DND-41 (cell line): ENCODE results near the gene METAP1D.

Source experiments
- ATAC-seq: fragments of 200-7000 bp; cut with Tn5 transposase; 3 replicates; pipeline ENCODE4 v1.9.1; 2021; ENCODE audit warnings: low read depth; ENCODE audit not compliant: insufficient read depth
- DNase-seq: peaks from one replicate; pipeline ENCODE4 v3.0.0-alpha.2; 2020
- H2AFZ ChIP-seq: 2 replicates; pipeline ENCODE4 v1.6.0; 2012; ENCODE audit warnings: low read depth, low read length
- H3K27ac ChIP-seq: 2 replicates; pipeline ENCODE4 v1.5.1; 2012; ENCODE audit warnings: low read length, inconsistent platforms
- H3K27me3 ChIP-seq: fragments of 200-600 bp; sonication (generic); 2 replicates; pipeline ENCODE4 v1.6.0; 2012; ENCODE audit warnings: low read length, mild to moderate bottlenecking, inconsistent platforms; ENCODE audit not compliant: insufficient read depth, poor library complexity
- H3K36me3 ChIP-seq: 2 replicates; pipeline ENCODE4 v1.5.1; 2012; ENCODE audit warnings: low read length, inconsistent platforms; ENCODE audit not compliant: insufficient read depth
- H3K4me1 ChIP-seq: 2 replicates; pipeline ENCODE4 v1.5.1; 2012; ENCODE audit warnings: mild to moderate bottlenecking, low read length; ENCODE audit not compliant: insufficient read depth
- H3K4me2 ChIP-seq: 2 replicates; pipeline ENCODE4 v1.6.0; 2012; ENCODE audit warnings: mild to moderate bottlenecking, moderate library complexity, low read length, inconsistent platforms; ENCODE audit not compliant: insufficient read depth
- H3K4me3 ChIP-seq, 2 experiments: fragments of 200-600 bp in 1 of 2; shearing (Covaris generic) in 1 of 2; 2 replicates each; pipeline ENCODE4 v1.5.1; 2012 to 2016; ENCODE audit warnings: inconsistent platforms in 2 of 2, low read length in 2 of 2, mild to moderate bottlenecking in 2 of 2, low read depth in 1 of 2, moderate library complexity in 1 of 2
- H3K79me2 ChIP-seq: 2 replicates; pipeline ENCODE4 v1.6.0; 2012; ENCODE audit warnings: low read length, inconsistent platforms; ENCODE audit not compliant: insufficient read depth
- H3K9ac ChIP-seq: 2 replicates; pipeline ENCODE4 v1.6.0; 2012; ENCODE audit warnings: low read depth, mild to moderate bottlenecking, inconsistent platforms, low read length, moderate library complexity
- H3K9me3 ChIP-seq: 2 replicates; pipeline ENCODE4 v1.5.1; 2012; ENCODE audit warnings: low read length, moderate library complexity, mild to moderate bottlenecking, inconsistent platforms; ENCODE audit not compliant: insufficient read depth, severe bottlenecking
- H4K20me1 ChIP-seq: 2 replicates; pipeline ENCODE4 v1.6.0; 2012; ENCODE audit warnings: low read length; ENCODE audit not compliant: insufficient read depth
- CTCF ChIP-seq: IDR thresholded peaks from 2 replicates; pipeline ENCODE4 v1.5.1; 2012; ENCODE audit warnings: borderline replicate concordance, low read length, moderate library complexity, mild to moderate bottlenecking; ENCODE audit not compliant: poor library complexity, severe bottlenecking; ENCODE audit errors: extremely low read depth
- EZH2 ChIP-seq: IDR thresholded peaks from 3 replicates; pipeline ENCODE4 v1.6.1; 2012; ENCODE audit warnings: borderline replicate concordance, low read depth, mild to moderate bottlenecking, moderate library complexity, low read length, inconsistent platforms; ENCODE audit not compliant: severe bottlenecking

The METAP1D gene

GRCh38 chr2:172114579-172114978 is 114.8 kb downstream of the METAP1D start:
- no peak for DNase-seq
- no peak for ATAC-seq

GRCh38 chr2:172116107-172116506 is 116.4 kb downstream of the METAP1D start:
- Histone ChIP-seq H3K9me3 (no peaks in the 10 kb centered on the region), H3K36me3 (no peaks in the 10 kb centered on the region), H2AFZ (no peak overlapping the region), H3K4me3 (no peak overlapping the region), H4K20me1 (no peaks in the 10 kb centered on the region), H3K9ac (no peak overlapping the region), H3K27ac (no peak overlapping the region), H3K4me1 (no peaks in the 10 kb centered on the region), H3K27me3 (no peaks in the 10 kb centered on the region), H3K4me2 (no peak overlapping the region), H3K79me2 (no peaks in the 10 kb centered on the region)
- DNase-seq (no peak), ATAC-seq (no peak)
- TF ChIP-seq CTCF (no peak), EZH2 (no peak)

More at GRCh38 chr2:172114579-172114978, 114.8 kb downstream of the METAP1D start:
- Histone ChIP-seq H3K4me2 (no peak overlapping the region), H3K9me3 (no peaks in the 10 kb centered on the region), H3K9ac (no peak overlapping the region), H3K36me3 (no peaks in the 10 kb centered on the region), H3K4me3 (no peak overlapping the region), H3K27ac (no peak overlapping the region), H3K79me2 (no peaks in the 10 kb centered on the region), H3K4me1 (no peaks in the 10 kb centered on the region), H2AFZ (no peak overlapping the region), H3K27me3 (no peaks in the 10 kb centered on the region), H4K20me1 (no peaks in the 10 kb centered on the region)
- TF ChIP-seq CTCF (no peak), EZH2 (no peak)

GRCh38 chr2:172119089-172119488 is 119.3 kb downstream of the METAP1D start:
- no peaks in the 10 kb centered on the region for H3K4me1 ChIP-seq
- ATAC-seq = no peak
- H3K9ac ChIP-seq = no peak overlapping the region
- no peak overlapping the region for H3K4me2 ChIP-seq
- no peaks in the 10 kb centered on the region for H4K20me1 ChIP-seq
- H3K27me3 ChIP-seq = no peaks in the 10 kb centered on the region
- no peaks in the 10 kb centered on the region for H3K79me2 ChIP-seq
- H2AFZ ChIP-seq = no peak overlapping the region
- no peak overlapping the region for H3K27ac ChIP-seq
- TF ChIP-seq EZH2 (no peak), CTCF (no peak)
- no peaks in the 10 kb centered on the region for H3K36me3 ChIP-seq
- H3K4me3 ChIP-seq = no peak overlapping the region
- no peak for DNase-seq
- H3K9me3 ChIP-seq = no peaks in the 10 kb centered on the region

- Histone ChIP-seq H3K9me3 (no peaks in the 10 kb centered on the region), H3K27ac (no peak overlapping the region), H3K4me3 (no peak overlapping the region), H3K36me3 (no peaks in the 10 kb centered on the region), H3K4me2 (no peak overlapping the region), H4K20me1 (no peaks in the 10 kb centered on the region), H2AFZ (no peak overlapping the region), H3K9ac (no peak overlapping the region), H3K4me1 (no peaks in the 10 kb centered on the region), H3K79me2 (no peaks in the 10 kb centered on the region), H3K27me3 (no peaks in the 10 kb centered on the region)
- ATAC-seq (no peak), DNase-seq (no peak)
- no peak for TF ChIP-seq CTCF
- TF ChIP-seq EZH2 = no peak
Measured at GRCh38 chr2:172120118-172120517, 120.4 kb downstream of the METAP1D start.
